ENCODE data around the gene AOAH. TPM values are rescaled to one million over a fixed set of nuclear protein-coding genes. Genes with fewer than 3 reads are reported as not detected.

Gene AOAH
- total and polyA plus RNA-seq, 9 of the 15 experiments (the other 6 are each of a cell fraction or from before 2014, with no cell fraction given) = not detected

DNA sequence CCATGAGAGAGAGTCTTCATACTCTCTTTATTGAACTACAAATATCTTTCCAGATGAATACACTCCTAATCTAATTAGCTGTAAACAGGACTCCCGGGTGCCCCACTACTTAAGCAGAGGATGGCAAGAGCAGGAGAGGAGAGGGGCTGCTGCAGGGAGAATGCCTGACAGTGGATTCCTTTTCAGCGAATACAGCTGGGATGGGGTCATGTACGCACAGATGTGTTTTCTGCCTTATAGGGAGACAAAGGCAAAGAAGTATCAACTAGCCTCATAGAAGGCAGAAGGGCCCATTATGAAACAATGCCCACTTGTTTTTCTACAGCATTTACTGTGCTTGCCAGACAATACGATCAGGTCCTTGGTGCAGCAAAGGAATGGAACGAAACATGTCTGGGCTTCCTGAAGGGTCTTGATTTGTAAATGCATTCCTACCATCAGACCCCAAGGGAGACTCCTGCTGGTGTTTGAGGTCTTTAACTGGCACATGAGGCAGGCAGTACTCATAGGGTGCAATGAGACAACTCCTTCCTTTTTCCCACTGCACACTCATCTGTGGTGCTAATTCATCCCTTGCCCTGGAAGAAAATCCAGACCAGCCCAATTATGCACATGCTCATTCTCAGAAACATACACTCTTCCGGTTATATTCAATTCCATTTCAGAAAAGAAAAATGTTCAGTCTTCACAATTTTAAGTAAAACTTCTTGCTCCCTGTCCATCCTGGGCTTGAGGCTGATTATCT, 117.1 kb downstream of the AOAH start:
- Histone ChIP-seq H3K4me3 (no peak overlapping the region), H2AFZ (ENCODE audit: low read depth, low read length) (no peak overlapping the region), H4K20me1 (replicated peaks; ENCODE audit: control insufficient read depth, insufficient read depth, low read length) (no peaks in the 10 kb centered on the region), H3K79me2 (ENCODE audit: control insufficient read depth, insufficient read depth, low read length) (no peaks in the 10 kb centered on the region), H3K9ac (ENCODE audit: insufficient read depth in 1 of 2, low read depth in 2 of 2, low read length in 2 of 2) (no peak overlapping the region), H3K4me1 (replicated peaks in 1 of 2; ENCODE audit: control insufficient read depth in 2 of 2, insufficient read depth in 2 of 2, low read length in 2 of 2) (no peaks in the 10 kb centered on the region), H3K9me3 (replicated peaks; ENCODE audit: control insufficient read depth, insufficient read depth, low read depth, low read length) (no peaks in the 10 kb centered on the region), H3K9me1 (ENCODE audit: control insufficient read depth, insufficient read depth, low read length) (no peaks in the 10 kb centered on the region), H3K36me3 (ENCODE audit: control insufficient read depth, insufficient read depth, low read length) (no peaks in the 10 kb centered on the region), H3K27ac (ENCODE audit: extremely low read depth, low read depth, low read length) (no peak overlapping the region), H3K4me2 (ENCODE audit: insufficient read depth, low read length) (no peak overlapping the region), H3K27me3 (ENCODE audit: control insufficient read depth in 2 of 2, insufficient read depth in 2 of 2, low read length in 2 of 2) (peaks cover 4 to 36% of the 10 kb centered on the region in 2 experiments; a peak in 3 of 5 replicates)
- intact Hi-C loops (cut with micrococcal nuclease) = no loop called here
- DNase-seq (ENCODE audit: extremely low read depth in 1 of 4, low spot score in 3 of 4) = no peak
- FAIRE-seq = no peak
- CTCF ChIA-PET (ENCODE audit: low intra/inter-chr PET ratio) = no interaction called here
- in situ Hi-C loops (cut with MboI) = no loop called here
- no TSS peak for BruUV-seq (replicated peaks)
- 0% methylated on average over 6 of the region's 6 CpGs for WGBS (ENCODE audit: insufficient coverage, low coverage, missing lambda C conversion rate)
- no peak for ATAC-seq
- POLR2A ChIA-PET = no interaction called here
- TF ChIP-seq TGIF2 (CRISPR knock-in tag; IDR thresholded peaks at IDR 0.05) = no peak
- no peak for TF ChIP-seq ZFP1 (CRISPR knock-in tag; IDR thresholded peaks at IDR 0.05)
- TF ChIP-seq FOXJ2 (tag; IDR thresholded peaks at IDR 0.05) = no peak
- TF ChIP-seq CAMTA2 (CRISPR knock-in tag; conservative IDR thresholded peaks at IDR 0.05) = no peak
- TF ChIP-seq ZBED1 (IDR thresholded peaks at IDR 0.05) = no peak
- TF ChIP-seq ZNF764 (CRISPR knock-in tag; IDR thresholded peaks at IDR 0.05; ENCODE audit: low read depth) = no peak
- TF ChIP-seq, protein P1, sequence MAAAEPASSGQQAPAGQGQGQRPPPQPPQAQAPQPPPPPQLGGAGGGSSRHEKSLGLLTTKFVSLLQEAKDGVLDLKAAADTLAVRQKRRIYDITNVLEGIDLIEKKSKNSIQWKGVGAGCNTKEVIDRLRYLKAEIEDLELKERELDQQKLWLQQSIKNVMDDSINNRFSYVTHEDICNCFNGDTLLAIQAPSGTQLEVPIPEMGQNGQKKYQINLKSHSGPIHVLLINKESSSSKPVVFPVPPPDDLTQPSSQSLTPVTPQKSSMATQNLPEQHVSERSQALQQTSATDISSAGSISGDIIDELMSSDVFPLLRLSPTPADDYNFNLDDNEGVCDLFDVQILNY (CRISPR knock-in tag; IDR thresholded peaks at IDR 0.05) = no peak
- no peak for TF ChIP-seq NELFE (IDR thresholded peaks at IDR 0.05; ENCODE audit: insufficient read depth, insufficient read length)
- TF ChIP-seq BRCA1 (IDR thresholded peaks at IDR 0.05) = no peak
- no peak for TF ChIP-seq BRCA1 (CRISPR knock-in tag; IDR thresholded peaks at IDR 0.05)
- TF ChIP-seq ARID2 (IDR thresholded peaks at IDR 0.05) = no peak
- TF ChIP-seq ZNF197 (CRISPR knock-in tag; IDR thresholded peaks at IDR 0.05; ENCODE audit: low read depth) = no peak
- TF ChIP-seq, protein P2, sequence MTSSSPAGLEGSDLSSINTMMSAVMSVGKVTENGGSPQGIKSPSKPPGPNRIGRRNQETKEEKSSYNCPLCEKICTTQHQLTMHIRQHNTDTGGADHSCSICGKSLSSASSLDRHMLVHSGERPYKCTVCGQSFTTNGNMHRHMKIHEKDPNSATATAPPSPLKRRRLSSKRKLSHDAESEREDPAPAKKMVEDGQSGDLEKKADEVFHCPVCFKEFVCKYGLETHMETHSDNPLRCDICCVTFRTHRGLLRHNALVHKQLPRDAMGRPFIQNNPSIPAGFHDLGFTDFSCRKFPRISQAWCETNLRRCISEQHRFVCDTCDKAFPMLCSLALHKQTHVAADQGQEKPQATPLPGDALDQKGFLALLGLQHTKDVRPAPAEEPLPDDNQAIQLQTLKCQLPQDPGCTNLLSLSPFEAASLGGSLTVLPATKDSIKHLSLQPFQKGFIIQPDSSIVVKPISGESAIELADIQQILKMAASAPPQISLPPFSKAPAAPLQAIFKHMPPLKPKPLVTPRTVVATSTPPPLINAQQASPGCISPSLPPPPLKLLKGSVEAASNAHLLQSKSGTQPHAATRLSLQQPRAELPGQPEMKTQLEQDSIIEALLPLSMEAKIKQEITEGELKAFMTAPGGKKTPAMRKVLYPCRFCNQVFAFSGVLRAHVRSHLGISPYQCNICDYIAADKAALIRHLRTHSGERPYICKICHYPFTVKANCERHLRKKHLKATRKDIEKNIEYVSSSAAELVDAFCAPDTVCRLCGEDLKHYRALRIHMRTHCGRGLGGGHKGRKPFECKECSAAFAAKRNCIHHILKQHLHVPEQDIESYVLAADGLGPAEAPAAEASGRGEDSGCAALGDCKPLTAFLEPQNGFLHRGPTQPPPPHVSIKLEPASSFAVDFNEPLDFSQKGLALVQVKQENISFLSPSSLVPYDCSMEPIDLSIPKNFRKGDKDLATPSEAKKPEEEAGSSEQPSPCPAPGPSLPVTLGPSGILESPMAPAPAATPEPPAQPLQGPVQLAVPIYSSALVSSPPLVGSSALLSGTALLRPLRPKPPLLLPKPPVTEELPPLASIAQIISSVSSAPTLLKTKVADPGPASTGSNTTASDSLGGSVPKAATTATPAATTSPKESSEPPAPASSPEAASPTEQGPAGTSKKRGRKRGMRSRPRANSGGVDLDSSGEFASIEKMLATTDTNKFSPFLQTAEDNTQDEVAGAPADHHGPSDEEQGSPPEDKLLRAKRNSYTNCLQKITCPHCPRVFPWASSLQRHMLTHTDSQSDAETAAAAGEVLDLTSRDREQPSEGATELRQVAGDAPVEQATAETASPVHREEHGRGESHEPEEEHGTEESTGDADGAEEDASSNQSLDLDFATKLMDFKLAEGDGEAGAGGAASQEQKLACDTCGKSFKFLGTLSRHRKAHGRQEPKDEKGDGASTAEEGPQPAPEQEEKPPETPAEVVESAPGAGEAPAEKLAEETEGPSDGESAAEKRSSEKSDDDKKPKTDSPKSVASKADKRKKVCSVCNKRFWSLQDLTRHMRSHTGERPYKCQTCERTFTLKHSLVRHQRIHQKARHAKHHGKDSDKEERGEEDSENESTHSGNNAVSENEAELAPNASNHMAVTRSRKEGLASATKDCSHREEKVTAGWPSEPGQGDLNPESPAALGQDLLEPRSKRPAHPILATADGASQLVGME (CRISPR knock-in tag; IDR thresholded peaks at IDR 0.05) = no peak
- TF ChIP-seq POLR2AphosphoS2 (IDR thresholded peaks at IDR 0.05; ENCODE audit: low read length) = no peak
